Stimulated activated naive B cell treated with anti-CD40 and anti-IgM and Interleukin-4, amounts not matched to agents 10 μg/mL and 1 μg/mL and 100 μg/mL, for 72 hours (primary cell): ENCODE data around the gene TNFAIP1.
A peak's percentile ranks its signal among the peaks of the same experiment; 100 is the strongest.

Source experiments
- ATAC-seq, 2 donors: fragments of 150-1000 bp; cut with Tn5 transposase; replicated peaks; 2 replicates each; pipeline ENCODE4 v1.10.0; 2021; ENCODE audit warnings: moderate library complexity in 1 of 2
- DNase-seq: peaks from one replicate; pipeline ENCODE4 v3.0.0; 2021
- H3K27ac Mint-ChIP-seq: one replicate; pipeline ENCODE4 v1.8.0; 2022; ENCODE audit warnings: mild to moderate bottlenecking, mixed read lengths
- H3K27me3 Mint-ChIP-seq, 2 donors: one replicate each; pipeline ENCODE4 v1.8.0; 2022; ENCODE audit warnings: mixed read lengths in 2 of 2
- H3K36me3 Mint-ChIP-seq, 2 donors: one replicate each; pipeline ENCODE4 v1.8.0; 2022; ENCODE audit warnings: mixed read lengths in 2 of 2, mild to moderate bottlenecking in 1 of 2
- H3K4me1 Mint-ChIP-seq, 2 donors: one replicate each; pipeline ENCODE4 v1.8.0; 2022; ENCODE audit warnings: mixed read lengths in 2 of 2, mild to moderate bottlenecking in 1 of 2
- H3K4me3 Mint-ChIP-seq, 2 donors: one replicate each; pipeline ENCODE4 v1.8.0; 2022; ENCODE audit warnings: mild to moderate bottlenecking in 2 of 2, mixed read lengths in 2 of 2, moderate library complexity in 1 of 2
- H3K9me3 Mint-ChIP-seq, 2 donors: one replicate each; pipeline ENCODE4 v1.8.0; 2022; ENCODE audit warnings: mixed read lengths in 2 of 2, mild to moderate bottlenecking in 1 of 2

TNFAIP1 gene

GRCh38 chr17:28367641-28368305, 32.2 kb downstream of the TNFAIP1 start:
- H3K36me3 Mint-ChIP-seq: peaks cover 8 to 19% of the 10 kb centered on the region in 2 donors
- H3K9me3 Mint-ChIP-seq: no peaks in the 10 kb centered on the region
- H3K27ac Mint-ChIP-seq: no peak overlapping the region
- peaks cover 14 to 29% of the 10 kb centered on the region in 2 donors for H3K4me1 Mint-ChIP-seq
- DNase-seq (no peak), ATAC-seq (no peak)
- H3K4me3 Mint-ChIP-seq: no peak overlapping the region
- H3K27me3 Mint-ChIP-seq: no peaks in the 10 kb centered on the region

- Mint-ChIP-seq H3K36me3 (peaks cover 8 to 21% of the 10 kb centered on the region in 2 donors), H3K4me1 (peaks cover 19 to 35% of the 10 kb centered on the region in 2 donors), H3K9me3 (no peaks in the 10 kb centered on the region), H3K27ac (no peak overlapping the region), H3K27me3 (no peaks in the 10 kb centered on the region), H3K4me3 (no peak overlapping the region)
- DNase-seq (no peak), ATAC-seq (no peak)
Observed at GRCh38 chr17:28368306-28368831, 32.8 kb downstream of the TNFAIP1 start.

GRCh38 chr17:28368915-28369683, 33.5 kb downstream of the TNFAIP1 start:
- no peaks in the 10 kb centered on the region for H3K27me3 Mint-ChIP-seq
- DNase-seq (no peak), ATAC-seq (no peak)
- H3K9me3 Mint-ChIP-seq: no peaks in the 10 kb centered on the region
- H3K4me3 Mint-ChIP-seq: no peak overlapping the region
- peaks cover 22 to 39% of the 10 kb centered on the region in 2 donors for H3K4me1 Mint-ChIP-seq
- no peak overlapping the region for H3K27ac Mint-ChIP-seq
- H3K36me3 Mint-ChIP-seq: peaks cover 6 to 17% of the 10 kb centered on the region in 2 donors

GRCh38 chr17:28369684-28370034, 34.1 kb downstream of the TNFAIP1 start:
- Mint-ChIP-seq H3K27me3 (no peaks in the 10 kb centered on the region), H3K4me3 (no peak overlapping the region), H3K27ac (peak overlapping the region; percentile 25), H3K36me3 (peaks cover 4 to 15% of the 10 kb centered on the region in 2 donors), H3K4me1 (peaks cover 22 to 39% of the 10 kb centered on the region in 2 donors), H3K9me3 (no peaks in the 10 kb centered on the region)
- no peak for DNase-seq
- no peak for ATAC-seq

- ATAC-seq (no peak), DNase-seq (no peak)
- peaks cover 24 to 39% of the 10 kb centered on the region in 2 donors for H3K4me1 Mint-ChIP-seq
- peak within 1 kb of the TSS; percentile 94 for H3K27ac Mint-ChIP-seq
- peaks cover 7 to 18% of the 10 kb centered on the region in 2 donors for H3K36me3 Mint-ChIP-seq
- peak within 1 kb of the TSS; percentile 96 for H3K4me3 Mint-ChIP-seq
- H3K9me3 Mint-ChIP-seq: no peaks in the 10 kb centered on the region
- no peaks in the 10 kb centered on the region for H3K27me3 Mint-ChIP-seq
Observed at GRCh38 chr17:28370035-28370743, 34.6 kb downstream of the TNFAIP1 start, which contains the start of gene VTN. VTN (minus strand) TSS chr17:28370307; CDS start chr17:28370203, 104 bp downstream.

- H3K4me1 Mint-ChIP-seq: peaks cover 24 to 39% of the 10 kb centered on the region in 2 donors
- no peaks in the 10 kb centered on the region for H3K27me3 Mint-ChIP-seq
- DNase-seq: no peak
- H3K9me3 Mint-ChIP-seq: no peaks in the 10 kb centered on the region
- H3K36me3 Mint-ChIP-seq: peaks cover 5 to 18% of the 10 kb centered on the region in 2 donors
- H3K27ac Mint-ChIP-seq: peak overlapping the region; percentile 94
- H3K4me3 Mint-ChIP-seq: peak overlapping the region in 1 of 2 donors; percentile 96
- no peak for ATAC-seq
Observed at GRCh38 chr17:28370744-28371103, 35.2 kb downstream of the TNFAIP1 start.

GRCh38 chr17:28371245-28372202, 36.0 kb downstream of the TNFAIP1 start, which contains the start of gene SARM1:
SARM1 (plus strand) TSS chr17:28371694; CDS start chr17:28372033, 339 bp downstream.
- Mint-ChIP-seq H3K9me3 (no peaks in the 10 kb centered on the region), H3K4me3 (peak within 1 kb of the TSS; percentile 96), H3K36me3 (peaks cover 4 to 14% of the 10 kb centered on the region in 2 donors), H3K27ac (peak within 1 kb of the TSS; percentile 94), H3K4me1 (peaks cover 24 to 39% of the 10 kb centered on the region in 2 donors), H3K27me3 (no peaks in the 10 kb centered on the region)
- ATAC-seq: peak; percentile 90
- peak; percentile 84 for DNase-seq

GRCh38 chr17:28372203-28372944, 36.8 kb downstream of the TNFAIP1 start:
- no peak for DNase-seq
- no peaks in the 10 kb centered on the region for H3K9me3 Mint-ChIP-seq

GRCh38 chr17:28372945-28373274, 37.3 kb downstream of the TNFAIP1 start:
- H3K4me3 Mint-ChIP-seq: peak overlapping the region; percentile 85 to 96
- peaks cover 24 to 39% of the 10 kb centered on the region in 2 donors for H3K4me1 Mint-ChIP-seq
- H3K9me3 Mint-ChIP-seq: no peaks in the 10 kb centered on the region
- ATAC-seq (no peak), DNase-seq (no peak)
- peaks cover 4 to 13% of the 10 kb centered on the region in 2 donors for H3K36me3 Mint-ChIP-seq
- H3K27me3 Mint-ChIP-seq: no peaks in the 10 kb centered on the region
- H3K27ac Mint-ChIP-seq: peak overlapping the region; percentile 89

More at GRCh38 chr17:28372203-28372944, 36.8 kb downstream of the TNFAIP1 start:
- H3K27ac Mint-ChIP-seq: peak overlapping the region; percentile 89
- ATAC-seq: peak; percentile 15 to 24
- H3K27me3 Mint-ChIP-seq: no peaks in the 10 kb centered on the region
- H3K4me3 Mint-ChIP-seq: peak overlapping the region; percentile 85 to 96
- peaks cover 24 to 39% of the 10 kb centered on the region in 2 donors for H3K4me1 Mint-ChIP-seq
- H3K36me3 Mint-ChIP-seq: peaks cover 4 to 13% of the 10 kb centered on the region in 2 donors

- ATAC-seq (no peak), DNase-seq (no peak)
- Mint-ChIP-seq H3K27ac (peak overlapping the region; percentile 37), H3K9me3 (no peaks in the 10 kb centered on the region), H3K4me3 (no peak overlapping the region), H3K4me1 (peaks cover 23 to 42% of the 10 kb centered on the region in 2 donors), H3K27me3 (peaks cover 14 to 45% of the 10 kb centered on the region in 2 donors), H3K36me3 (peaks cover 34 to 40% of the 10 kb centered on the region in 2 donors)
Observed at GRCh38 chr17:28379814-28380801, 44.5 kb downstream of the TNFAIP1 start.

- DNase-seq (no peak), ATAC-seq (no peak)
- peaks cover 37 to 44% of the 10 kb centered on the region in 2 donors for H3K36me3 Mint-ChIP-seq
- peak overlapping the region; percentile 32 for H3K27ac Mint-ChIP-seq
- peaks cover 17 to 51% of the 10 kb centered on the region in 2 donors for H3K27me3 Mint-ChIP-seq
- peaks cover 27 to 46% of the 10 kb centered on the region in 2 donors for H3K4me1 Mint-ChIP-seq
- H3K9me3 Mint-ChIP-seq: no peaks in the 10 kb centered on the region
- peak overlapping the region; percentile 18 to 69 for H3K4me3 Mint-ChIP-seq
Observed at GRCh38 chr17:28381141-28381825, 45.7 kb downstream of the TNFAIP1 start.
